Measurements from ENCODE around the gene ABHD10. TPM values are rescaled to one million over a fixed set of nuclear protein-coding genes. Genes with fewer than 3 reads are reported as not detected.

The ABHD10 gene
- total and polyA plus RNA-seq, 2 experiments from 2014 or later: 25.6 to 36.2 TPM

GRCh38 chr3:112038863-112039262, 60.0 kb downstream of the ABHD10 start:
- no peak overlapping the region for H3K27ac ChIP-seq
- no peaks in the 10 kb centered on the region for H3K79me2 ChIP-seq
- no peaks in the 10 kb centered on the region for H3K27me3 ChIP-seq
- H4K20me1 ChIP-seq (ENCODE audit: insufficient read depth, poor library complexity, severe bottlenecking): no peaks in the 10 kb centered on the region
- H3K9me2 ChIP-seq (replicated peaks; ENCODE audit: insufficient read depth): no peaks in the 10 kb centered on the region
- no peaks in the 10 kb centered on the region for H3K36me3 ChIP-seq (replicated peaks; ENCODE audit: insufficient read depth, low read depth)
- no peak overlapping the region for H2AFZ ChIP-seq
- WGBS (ENCODE audit: low lambda C conversion rate, missing lambda C conversion rate): 72% methylated on average over 3 of the region's 3 CpGs
- no peak for DNase-seq (ENCODE audit: low spot score)
- H3K4me1 ChIP-seq (ENCODE audit: insufficient read depth): no peaks in the 10 kb centered on the region
- TF ChIP-seq EZH2 (IDR thresholded peaks at IDR 0.05; ENCODE audit: borderline replicate concordance) (no peak), CTCF (IDR thresholded peaks at IDR 0.05; ENCODE audit: poor library complexity) (no peak), EZH2phosphoT487 (IDR thresholded peaks at IDR 0.05; ENCODE audit: low read depth, severe bottlenecking, unreplicated experiment) (no peak)
- H3K4me3 ChIP-seq: no peak overlapping the region
- no peaks in the 10 kb centered on the region for H3K9me3 ChIP-seq (ENCODE audit: low read depth)
- no peak overlapping the region for H3K4me2 ChIP-seq

- Histone ChIP-seq H3K27me3 (no peaks in the 10 kb centered on the region), H3K79me2 (no peaks in the 10 kb centered on the region), H3K4me1 (ENCODE audit: insufficient read depth) (no peaks in the 10 kb centered on the region), H4K20me1 (ENCODE audit: insufficient read depth, poor library complexity, severe bottlenecking) (no peaks in the 10 kb centered on the region), H3K4me2 (no peak overlapping the region), H2AFZ (no peak overlapping the region), H3K9me3 (ENCODE audit: low read depth) (no peaks in the 10 kb centered on the region), H3K9me2 (replicated peaks; ENCODE audit: insufficient read depth) (no peaks in the 10 kb centered on the region), H3K27ac (no peak overlapping the region), H3K36me3 (replicated peaks; ENCODE audit: insufficient read depth, low read depth) (no peaks in the 10 kb centered on the region), H3K4me3 (no peak overlapping the region)
- TF ChIP-seq EZH2phosphoT487 (IDR thresholded peaks at IDR 0.05; ENCODE audit: low read depth, severe bottlenecking, unreplicated experiment): no peak
- no peak for TF ChIP-seq EZH2 (IDR thresholded peaks at IDR 0.05; ENCODE audit: borderline replicate concordance)
- no peak for TF ChIP-seq CTCF (IDR thresholded peaks at IDR 0.05; ENCODE audit: poor library complexity)
- no peak for DNase-seq (ENCODE audit: low spot score)
Measured at GRCh38 chr3:112041321-112041720, 62.5 kb downstream of the ABHD10 start.

DNA sequence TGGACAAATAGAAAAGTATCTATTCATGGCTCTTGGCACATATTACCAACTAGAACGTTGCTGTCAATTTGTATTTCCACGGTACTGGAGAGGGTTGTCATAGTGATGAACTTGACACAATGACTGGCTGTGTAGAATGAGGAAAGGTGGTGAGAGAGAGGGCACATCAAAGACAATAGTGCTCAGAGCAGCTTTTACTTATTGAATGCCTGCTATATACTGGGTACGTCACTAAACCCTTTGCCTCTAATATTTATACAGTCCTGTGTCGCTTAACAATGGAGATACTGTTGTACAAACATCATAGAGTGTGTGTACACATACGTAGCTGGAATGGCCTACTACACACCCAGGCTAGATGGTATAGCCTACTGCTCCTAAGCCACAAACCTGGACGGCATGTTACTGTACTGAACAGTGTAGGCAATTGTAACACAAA, 64.0 kb downstream of the ABHD10 start:
- Histone ChIP-seq H2AFZ (peak overlapping the region; percentile 43), H3K9me2 (replicated peaks; ENCODE audit: insufficient read depth) (no peaks in the 10 kb centered on the region), H3K36me3 (replicated peaks; ENCODE audit: insufficient read depth, low read depth) (no peaks in the 10 kb centered on the region), H3K9me3 (ENCODE audit: low read depth) (no peaks in the 10 kb centered on the region), H3K27me3 (no peaks in the 10 kb centered on the region), H3K4me2 (no peak overlapping the region), H3K4me1 (ENCODE audit: insufficient read depth) (no peaks in the 10 kb centered on the region), H3K4me3 (no peak overlapping the region), H3K27ac (peak overlapping the region; percentile 71), H4K20me1 (ENCODE audit: insufficient read depth, poor library complexity, severe bottlenecking) (no peaks in the 10 kb centered on the region), H3K79me2 (no peaks in the 10 kb centered on the region)
- no peak for TF ChIP-seq EZH2 (IDR thresholded peaks at IDR 0.05; ENCODE audit: borderline replicate concordance)
- no peak for TF ChIP-seq EZH2phosphoT487 (IDR thresholded peaks at IDR 0.05; ENCODE audit: low read depth, severe bottlenecking, unreplicated experiment)
- TF ChIP-seq CTCF (IDR thresholded peaks at IDR 0.05; ENCODE audit: poor library complexity): no peak
- DNase-seq (ENCODE audit: low spot score): peak; percentile 46
- WGBS (ENCODE audit: low lambda C conversion rate, missing lambda C conversion rate): 66% methylated on average over 6 of the region's 6 CpGs

Other genes starting within 250 kb of the ABHD10 start
- gene PHLDB2, start 119.8 kb upstream of the ABHD10 start, total RNA-seq: 52.0 and 52.7 TPM in 2 replicates
- gene PHLDB2, start 119.8 kb upstream of the ABHD10 start, polyA plus RNA-seq: 43.0 and 49.0 TPM in 2 replicates
- gene TAGLN3, start 19.9 kb downstream of the ABHD10 start, total RNA-seq: 1.9 and 2.1 TPM in 2 replicates
- 0.51 and 1.9 TPM in 2 replicates for gene TAGLN3, start 19.9 kb downstream of the ABHD10 start, polyA plus RNA-seq
- 0.24 TPM in 1 of 2 replicates, not detected in the other for gene TMPRSS7, start 55.7 kb downstream of the ABHD10 start, total RNA-seq
- 0.06 TPM in 1 of 2 replicates, not detected in the other for gene TMPRSS7, start 55.7 kb downstream of the ABHD10 start, polyA plus RNA-seq
- 14.6 and 20.7 TPM in 2 replicates for gene C3orf52, start 107.4 kb downstream of the ABHD10 start, total RNA-seq
- gene C3orf52, start 107.4 kb downstream of the ABHD10 start, polyA plus RNA-seq: 9.3 and 16.3 TPM in 2 replicates
- gene GCSAM, start 154.2 kb downstream of the ABHD10 start, total RNA-seq: not detected in 2 replicates
- 0.66 and 1.3 TPM in 2 replicates for gene GCSAM, start 154.2 kb downstream of the ABHD10 start, polyA plus RNA-seq

Measured in hepatocyte (in vitro differentiated cells).